Smooth muscle cell (in vitro differentiated cells): ENCODE data around the gene ZNF787. TPM values are rescaled to one million over a fixed set of nuclear protein-coding genes. Genes with fewer than 3 reads are reported as not detected.

Experiments used
- DNase-seq: peaks from one replicate; lab custom pipeline; 2025; ENCODE audit not compliant: unreplicated experiment; lab: John Stamatoyannopoulos, UW
- H2AFZ ChIP-seq: fragments of 200-600 bp; sonication (generic); 2 replicates; pipeline ENCODE4 v1.6.0; 2016; ENCODE audit warnings: antibody characterized with exemption, low read depth, mild to moderate bottlenecking
- H3F3A ChIP-seq: fragments of 200-600 bp; sonication (generic); 2 replicates; pipeline ENCODE4 v1.6.0; 2017; ENCODE audit warnings: antibody characterized with exemption, low read depth
- H3K27ac ChIP-seq: fragments of 200-600 bp; sonication (generic); 2 replicates; pipeline ENCODE4 v1.5.1; 2016; ENCODE audit warnings: low read depth, mild to moderate bottlenecking
- H3K27me3 ChIP-seq: fragments of 200-600 bp; sonication (generic); 2 replicates; pipeline ENCODE4 v1.6.1; 2016; ENCODE audit warnings: low read depth, mild to moderate bottlenecking
- H3K36me3 ChIP-seq: fragments of 200-600 bp; sonication (generic); 2 replicates; pipeline ENCODE4 v1.5.1; 2016; ENCODE audit warnings: low read depth
- H3K4me1 ChIP-seq: fragments of 200-600 bp; sonication (generic); 2 replicates; pipeline ENCODE4 v1.5.1; 2016; ENCODE audit warnings: low read depth
- H3K4me2 ChIP-seq: fragments of 200-600 bp; sonication (generic); 2 replicates; pipeline ENCODE4 v1.6.0; 2016; ENCODE audit warnings: mild to moderate bottlenecking
- H3K4me3 ChIP-seq: fragments of 200-600 bp; sonication (generic); 2 replicates; pipeline ENCODE4 v1.5.1; 2016; ENCODE audit warnings: mild to moderate bottlenecking
- H3K79me2 ChIP-seq: fragments of 200-600 bp; sonication (generic); 2 replicates; pipeline ENCODE4 v1.6.0; 2016; ENCODE audit warnings: low read depth, mild to moderate bottlenecking
- H3K9ac ChIP-seq: fragments of 200-600 bp; sonication (generic); 2 replicates; pipeline ENCODE4 v1.6.0; 2016; ENCODE audit warnings: low read depth
- H3K9me3 ChIP-seq: fragments of 200-600 bp; sonication (generic); replicated peaks from 2 replicates; pipeline ENCODE4 v1.5.1; 2016; ENCODE audit warnings: low read depth
- H4K20me1 ChIP-seq: fragments of 200-600 bp; sonication (generic); 2 replicates; pipeline ENCODE4 v1.6.0; 2016; ENCODE audit warnings: low read depth
- WGBS: methylation state at CpG from one replicate; pipeline ENCODE4 v1.1.7; 2016; ENCODE audit warnings: low lambda C conversion rate; 5-methylcytosine and 5-hydroxymethylcytosine counted together
- polyA plus RNA-seq: library from polyadenylated mRNA; unstranded; fragments of >200 nt; fragmentation: Nextera tagmentation; extraction: Ambion mirVana; gene quantifications from 2 replicates; pipeline ENCODE4 v1.2.1, GENCODE V29; 2016
- total RNA-seq: library from RNA; depleted of rRNA; stranded (reverse); fragments of >200 nt; gene quantifications from 2 replicates; pipeline ENCODE4 v1.2.3, GENCODE V29; 2014
- TF ChIP-seq, protein P1 (sequence below): fragments of 200-600 bp; sonication (generic); IDR thresholded peaks from 2 replicates; pipeline ENCODE4 v1.5.1; 2017; ENCODE audit warnings: borderline replicate concordance, mild to moderate bottlenecking, antibody characterized with exemption; ENCODE audit not compliant: insufficient read depth, poor library complexity, severe bottlenecking

Gene ZNF787
- total and polyA plus RNA-seq, 2 experiments from 2014 or later = 10.0 to 20.3 TPM

- Histone ChIP-seq H3K27me3 (no peaks in the 10 kb centered on the region), H3K27ac (no peak overlapping the region), H2AFZ (no peak overlapping the region), H3F3A (no peaks in the 10 kb centered on the region), H3K9ac (peak overlapping the region; percentile 1), H3K79me2 (no peaks in the 10 kb centered on the region), H3K4me1 (no peaks in the 10 kb centered on the region), H3K4me2 (peak overlapping the region; percentile 87), H3K4me3 (peak overlapping the region; percentile 51), H4K20me1 (peaks cover 28% of the 10 kb centered on the region), H3K9me3 (no peaks in the 10 kb centered on the region), H3K36me3 (no peaks in the 10 kb centered on the region)
- TF ChIP-seq, protein P1, sequence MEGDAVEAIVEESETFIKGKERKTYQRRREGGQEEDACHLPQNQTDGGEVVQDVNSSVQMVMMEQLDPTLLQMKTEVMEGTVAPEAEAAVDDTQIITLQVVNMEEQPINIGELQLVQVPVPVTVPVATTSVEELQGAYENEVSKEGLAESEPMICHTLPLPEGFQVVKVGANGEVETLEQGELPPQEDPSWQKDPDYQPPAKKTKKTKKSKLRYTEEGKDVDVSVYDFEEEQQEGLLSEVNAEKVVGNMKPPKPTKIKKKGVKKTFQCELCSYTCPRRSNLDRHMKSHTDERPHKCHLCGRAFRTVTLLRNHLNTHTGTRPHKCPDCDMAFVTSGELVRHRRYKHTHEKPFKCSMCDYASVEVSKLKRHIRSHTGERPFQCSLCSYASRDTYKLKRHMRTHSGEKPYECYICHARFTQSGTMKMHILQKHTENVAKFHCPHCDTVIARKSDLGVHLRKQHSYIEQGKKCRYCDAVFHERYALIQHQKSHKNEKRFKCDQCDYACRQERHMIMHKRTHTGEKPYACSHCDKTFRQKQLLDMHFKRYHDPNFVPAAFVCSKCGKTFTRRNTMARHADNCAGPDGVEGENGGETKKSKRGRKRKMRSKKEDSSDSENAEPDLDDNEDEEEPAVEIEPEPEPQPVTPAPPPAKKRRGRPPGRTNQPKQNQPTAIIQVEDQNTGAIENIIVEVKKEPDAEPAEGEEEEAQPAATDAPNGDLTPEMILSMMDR = peak; percentile 59
- WGBS = 6% methylated on average over 33 of the region's 36 CpGs
- peak; percentile 45 for DNase-seq
These were observed 40.3 kb downstream of the ZNF787 start for GRCh38 chr19:56080669-56081401.

DNA sequence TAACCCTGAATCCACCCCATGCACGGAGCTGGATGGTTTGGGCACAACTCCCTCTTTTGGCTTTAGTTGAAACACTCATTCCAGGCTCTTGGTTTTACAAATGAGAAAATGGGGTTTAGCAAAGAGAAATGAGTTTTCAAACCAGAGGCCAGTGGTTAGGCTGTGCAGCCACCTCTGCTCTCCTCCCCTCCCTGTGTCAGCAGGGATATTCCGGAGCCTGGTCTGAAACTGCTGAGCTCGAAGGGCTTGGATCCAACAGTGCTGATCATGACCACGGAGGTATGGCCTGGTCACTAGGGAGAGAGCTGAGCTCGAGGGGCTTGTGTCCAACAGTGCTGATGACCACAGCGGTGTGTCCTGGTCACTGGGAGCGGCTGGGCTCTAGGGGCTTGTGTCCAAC, 41.5 kb downstream of the ZNF787 start:
- WGBS = 83% methylated on average over 7 of the region's 7 CpGs
- DNase-seq = no peak

DNA sequence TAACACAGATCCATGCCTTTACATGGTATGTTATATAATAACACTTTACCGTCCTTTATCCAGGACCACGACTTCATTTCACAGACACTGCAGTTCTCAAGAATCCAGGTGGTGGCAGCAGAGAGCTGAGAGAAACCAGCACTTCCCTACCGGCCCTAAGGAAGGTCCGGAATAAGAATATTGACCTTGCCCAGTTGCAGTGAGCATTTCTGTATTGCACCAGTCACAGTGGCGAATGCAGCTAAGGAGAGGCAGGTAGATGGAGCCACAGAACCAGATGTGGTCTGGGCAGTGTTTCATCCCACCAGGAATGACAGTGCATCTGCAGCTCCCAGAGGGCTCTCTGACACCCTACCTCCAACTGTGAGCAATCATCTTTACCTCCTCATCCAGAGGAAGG, 44.6 kb downstream of the ZNF787 start:
- Histone ChIP-seq H4K20me1 (no peaks in the 10 kb centered on the region), H3K79me2 (no peaks in the 10 kb centered on the region), H3K4me3 (no peak overlapping the region), H3K9me3 (no peaks in the 10 kb centered on the region), H3K9ac (no peak overlapping the region), H2AFZ (no peak overlapping the region), H3K27ac (no peak overlapping the region), H3K36me3 (no peaks in the 10 kb centered on the region), H3K4me2 (no peak overlapping the region), H3F3A (no peaks in the 10 kb centered on the region), H3K27me3 (no peaks in the 10 kb centered on the region), H3K4me1 (no peaks in the 10 kb centered on the region)
- 18% methylated on average over 5 of the region's 5 CpGs for WGBS
- TF ChIP-seq, protein P1 = peak; percentile 70
- DNase-seq = peak; percentile 4

More for the DNA sequence above, 41.5 kb downstream of the ZNF787 start:
- H2AFZ ChIP-seq = no peak overlapping the region
- H3K9me3 ChIP-seq = no peaks in the 10 kb centered on the region
- H3K4me2 ChIP-seq = no peak overlapping the region
- H3K27me3 ChIP-seq = no peaks in the 10 kb centered on the region
- TF ChIP-seq, protein P1 = no peak
- no peak overlapping the region for H3K27ac ChIP-seq
- peaks cover 15% of the 10 kb centered on the region for H4K20me1 ChIP-seq
- H3K4me1 ChIP-seq = no peaks in the 10 kb centered on the region
- H3K4me3 ChIP-seq = no peak overlapping the region
- no peak overlapping the region for H3K9ac ChIP-seq
- no peaks in the 10 kb centered on the region for H3K79me2 ChIP-seq
- no peaks in the 10 kb centered on the region for H3F3A ChIP-seq
- H3K36me3 ChIP-seq = no peaks in the 10 kb centered on the region

- H3K4me3 ChIP-seq = no peak overlapping the region
- no peaks in the 10 kb centered on the region for H3K79me2 ChIP-seq
- no peaks in the 10 kb centered on the region for H3K36me3 ChIP-seq
- H3K27me3 ChIP-seq = no peaks in the 10 kb centered on the region
- no peak overlapping the region for H3K4me2 ChIP-seq
- H4K20me1 ChIP-seq = no peaks in the 10 kb centered on the region
- no peaks in the 10 kb centered on the region for H3F3A ChIP-seq
- H3K9me3 ChIP-seq = no peaks in the 10 kb centered on the region
- H2AFZ ChIP-seq = no peak overlapping the region
- H3K9ac ChIP-seq = no peak overlapping the region
- no peak for DNase-seq
- TF ChIP-seq, protein P1 = no peak
- WGBS = 59% methylated on average over 4 of the region's 4 CpGs
- H3K27ac ChIP-seq = no peak overlapping the region
- no peaks in the 10 kb centered on the region for H3K4me1 ChIP-seq
These were observed 49.9 kb downstream of the ZNF787 start for GRCh38 chr19:56071151-56071550.
